ENCODE measurements around the gene OR8H1. TPM values are rescaled to one million over a fixed set of nuclear protein-coding genes. Genes with fewer than 3 reads are reported as not detected.

The OR8H1 gene
- total RNA-seq, 1 experiment from 2014 or later = not detected

GRCh38 chr11:56251954-56252353, 40.1 kb downstream of the OR8H1 start, which contains the start of gene OR5T3:
TSS of gene OR5T3 (plus strand) at chr11:56252254. CDS start at chr11:56252254, 0 bp downstream.
- no peak for DNase-seq
- no peaks in the 10 kb centered on the region for H3K27me3 Mint-ChIP-seq (ENCODE audit: insufficient read depth, unreplicated experiment)
- CTCF ChIA-PET = no interaction called here
- no peak within 1 kb of the TSS for H3K4me3 Mint-ChIP-seq (ENCODE audit: unreplicated experiment)
- H3K27ac Mint-ChIP-seq (ENCODE audit: unreplicated experiment) = no peak within 1 kb of the TSS
- H3K36me3 ChIP-seq (ENCODE audit: control insufficient read depth, insufficient read depth, low read length) = no peaks in the 10 kb centered on the region
- TF ChIP-seq, protein P1, sequence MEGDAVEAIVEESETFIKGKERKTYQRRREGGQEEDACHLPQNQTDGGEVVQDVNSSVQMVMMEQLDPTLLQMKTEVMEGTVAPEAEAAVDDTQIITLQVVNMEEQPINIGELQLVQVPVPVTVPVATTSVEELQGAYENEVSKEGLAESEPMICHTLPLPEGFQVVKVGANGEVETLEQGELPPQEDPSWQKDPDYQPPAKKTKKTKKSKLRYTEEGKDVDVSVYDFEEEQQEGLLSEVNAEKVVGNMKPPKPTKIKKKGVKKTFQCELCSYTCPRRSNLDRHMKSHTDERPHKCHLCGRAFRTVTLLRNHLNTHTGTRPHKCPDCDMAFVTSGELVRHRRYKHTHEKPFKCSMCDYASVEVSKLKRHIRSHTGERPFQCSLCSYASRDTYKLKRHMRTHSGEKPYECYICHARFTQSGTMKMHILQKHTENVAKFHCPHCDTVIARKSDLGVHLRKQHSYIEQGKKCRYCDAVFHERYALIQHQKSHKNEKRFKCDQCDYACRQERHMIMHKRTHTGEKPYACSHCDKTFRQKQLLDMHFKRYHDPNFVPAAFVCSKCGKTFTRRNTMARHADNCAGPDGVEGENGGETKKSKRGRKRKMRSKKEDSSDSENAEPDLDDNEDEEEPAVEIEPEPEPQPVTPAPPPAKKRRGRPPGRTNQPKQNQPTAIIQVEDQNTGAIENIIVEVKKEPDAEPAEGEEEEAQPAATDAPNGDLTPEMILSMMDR (IDR thresholded peaks at IDR 0.05; ENCODE audit: insufficient read depth in 1 of 2, low read depth in 1 of 2, low read length in 1 of 2, severe bottlenecking in 1 of 2, unreplicated experiment in 1 of 2) = no peak
- POLR2A ChIA-PET = no interaction called here
- H3K4me1 Mint-ChIP-seq (ENCODE audit: low read depth, unreplicated experiment) = no peaks in the 10 kb centered on the region
- no peaks in the 10 kb centered on the region for H3K36me3 Mint-ChIP-seq (ENCODE audit: insufficient read depth, unreplicated experiment)
- no peaks in the 10 kb centered on the region for H3K4me1 ChIP-seq
- no peak within 1 kb of the TSS for H3K4me3 ChIP-seq (ENCODE audit: low read depth, low read length)
- no peaks in the 10 kb centered on the region for H3K9me3 Mint-ChIP-seq (ENCODE audit: unreplicated experiment)
- intact Hi-C loops (cut with micrococcal nuclease; ENCODE audit: unreplicated experiment) = no loop called here
- BruUV-seq (replicated peaks) = no TSS peak
- no peaks in the 10 kb centered on the region for H3K27me3 ChIP-seq (replicated peaks; ENCODE audit: control insufficient read depth, insufficient read depth, low read length)
- H3K9me3 ChIP-seq = no peaks in the 10 kb centered on the region

Other genes with a start within 250 kb of the OR8H1 start
- not detected in 2 replicates for gene OR8I2, start 198.9 kb downstream of the OR8H1 start, total RNA-seq (2022)
- gene OR8H2, start 188.6 kb downstream of the OR8H1 start, total RNA-seq (2022) = not detected in 2 replicates
- not detected in 2 replicates for gene OR8H3, start 169.9 kb downstream of the OR8H1 start, total RNA-seq (2022)
- not detected in 2 replicates for gene OR8J3, start 152.1 kb downstream of the OR8H1 start, total RNA-seq (2022)
- gene OR8K5, start 131.9 kb downstream of the OR8H1 start, total RNA-seq (2022) = not detected in 2 replicates
- not detected in 2 replicates for gene OR5J2, start 115.6 kb downstream of the OR8H1 start, total RNA-seq (2022)
- gene OR5T2, start 58.0 kb downstream of the OR8H1 start, total RNA-seq (2022) = not detected in 2 replicates
- not detected in 2 replicates for gene OR5T3, start 40.0 kb downstream of the OR8H1 start, total RNA-seq (2022)
- gene OR5T1, start 18.1 kb downstream of the OR8H1 start, total RNA-seq (2022) = not detected in 2 replicates
- not detected in 2 replicates for gene OR8K3, start 22.9 kb upstream of the OR8H1 start, total RNA-seq (2022)
- not detected in 2 replicates for gene OR8K1, start 53.8 kb upstream of the OR8H1 start, total RNA-seq (2022)
- not detected in 2 replicates for gene OR8J1, start 62.0 kb upstream of the OR8H1 start, total RNA-seq (2022)
- gene OR8U1, start 83.4 kb upstream of the OR8H1 start, total RNA-seq (2022) = not detected in 2 replicates
- gene OR5AL1, start 120.4 kb upstream of the OR8H1 start, total RNA-seq (2022) = not detected in 2 replicates
- not detected in 2 replicates for gene OR5M3, start 181.1 kb upstream of the OR8H1 start, total RNA-seq (2022)
- not detected in 2 replicates for gene OR5M8, start 199.1 kb upstream of the OR8H1 start, total RNA-seq (2022)